Osteoblast (primary cell): ENCODE measurements around the gene ZNF585A. TPM values are rescaled to one million over a fixed set of nuclear protein-coding genes. Genes with fewer than 3 reads are reported as not detected.

Experiments
- DNase-seq: peaks from one replicate; pipeline ENCODE4 v3.0.0; 2011; ENCODE audit warnings: low spot score, mixed read lengths; ENCODE audit not compliant: insufficient read length; ENCODE audit errors: missing footprints
- H2AFZ ChIP-seq: 2 replicates; pipeline ENCODE4 v1.6.0; 2011; ENCODE audit warnings: mild to moderate bottlenecking, low read length
- H3K27ac ChIP-seq: 2 replicates; pipeline ENCODE4 v1.5.1; 2011; ENCODE audit warnings: mild to moderate bottlenecking, low read depth, low read length, moderate library complexity
- H3K27me3 ChIP-seq: 2 replicates; pipeline ENCODE4 v1.6.0; 2012; ENCODE audit warnings: mild to moderate bottlenecking, control low read depth, inconsistent platforms, low read length, moderate library complexity; ENCODE audit not compliant: insufficient read depth
- H3K36me3 ChIP-seq: 2 replicates; pipeline ENCODE4 v1.5.1; 2011; ENCODE audit warnings: mild to moderate bottlenecking, low read length, control low read depth, moderate library complexity; ENCODE audit not compliant: insufficient read depth
- H3K4me1 ChIP-seq: 2 replicates; pipeline ENCODE4 v1.5.1; 2011; ENCODE audit warnings: mild to moderate bottlenecking, low read length, control low read depth, moderate library complexity; ENCODE audit not compliant: insufficient read depth
- H3K4me2 ChIP-seq: 2 replicates; pipeline ENCODE4 v1.6.0; 2011; ENCODE audit warnings: mild to moderate bottlenecking, low read length; ENCODE audit not compliant: insufficient read depth
- H3K4me3 ChIP-seq: fragments of 200-600 bp; sonication (generic); 3 replicates; pipeline ENCODE4 v1.5.1; 2012; ENCODE audit warnings: mild to moderate bottlenecking, low read length, inconsistent platforms; ENCODE audit not compliant: insufficient read depth
- H3K79me2 ChIP-seq: 2 replicates; pipeline ENCODE4 v1.6.0; 2012; ENCODE audit warnings: mild to moderate bottlenecking, low read length, control low read depth, inconsistent platforms; ENCODE audit not compliant: insufficient read depth
- H3K9me3 ChIP-seq: 2 replicates; pipeline ENCODE4 v1.5.1; 2011; ENCODE audit warnings: low read depth, low read length, control low read depth
- H4K20me1 ChIP-seq: 2 replicates; pipeline ENCODE4 v1.6.0; 2012; ENCODE audit warnings: mild to moderate bottlenecking, low read length, control low read depth; ENCODE audit not compliant: insufficient read depth
- total RNA-seq: library from RNA; depleted of rRNA; stranded (reverse); fragments of >200 nt; gene quantifications from 2 replicates; pipeline ENCODE4 v1.2.3, GENCODE V29; 2012
- TF ChIP-seq, protein P1 (sequence below): IDR thresholded peaks from 2 replicates; pipeline ENCODE4 v1.5.1; 2011; ENCODE audit warnings: mild to moderate bottlenecking, low read depth, low read length, moderate library complexity; ENCODE audit errors: extremely low read depth

ZNF585A gene
- total RNA-seq, 1 donor, result 9.8 TPM

DNA sequence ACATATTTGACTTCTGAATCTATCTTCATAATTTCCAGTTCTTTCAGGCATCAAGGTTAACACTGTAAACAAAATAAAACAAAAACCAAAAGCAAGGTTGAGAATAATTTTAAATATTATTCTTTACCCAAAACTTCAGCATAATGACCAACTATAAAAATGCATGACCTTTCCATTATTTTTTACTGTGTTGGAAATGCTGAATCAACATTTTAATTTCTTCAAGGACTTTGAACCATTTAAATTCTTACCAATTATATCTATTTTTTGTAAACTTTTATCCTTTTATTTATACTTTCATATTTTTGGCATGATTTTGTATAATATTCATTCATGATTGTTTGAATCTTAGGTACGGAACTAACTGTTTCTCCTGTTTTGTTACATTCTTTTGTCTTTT lies 6.9 kb downstream of the ZNF585A start:
- TF ChIP-seq, protein P1, sequence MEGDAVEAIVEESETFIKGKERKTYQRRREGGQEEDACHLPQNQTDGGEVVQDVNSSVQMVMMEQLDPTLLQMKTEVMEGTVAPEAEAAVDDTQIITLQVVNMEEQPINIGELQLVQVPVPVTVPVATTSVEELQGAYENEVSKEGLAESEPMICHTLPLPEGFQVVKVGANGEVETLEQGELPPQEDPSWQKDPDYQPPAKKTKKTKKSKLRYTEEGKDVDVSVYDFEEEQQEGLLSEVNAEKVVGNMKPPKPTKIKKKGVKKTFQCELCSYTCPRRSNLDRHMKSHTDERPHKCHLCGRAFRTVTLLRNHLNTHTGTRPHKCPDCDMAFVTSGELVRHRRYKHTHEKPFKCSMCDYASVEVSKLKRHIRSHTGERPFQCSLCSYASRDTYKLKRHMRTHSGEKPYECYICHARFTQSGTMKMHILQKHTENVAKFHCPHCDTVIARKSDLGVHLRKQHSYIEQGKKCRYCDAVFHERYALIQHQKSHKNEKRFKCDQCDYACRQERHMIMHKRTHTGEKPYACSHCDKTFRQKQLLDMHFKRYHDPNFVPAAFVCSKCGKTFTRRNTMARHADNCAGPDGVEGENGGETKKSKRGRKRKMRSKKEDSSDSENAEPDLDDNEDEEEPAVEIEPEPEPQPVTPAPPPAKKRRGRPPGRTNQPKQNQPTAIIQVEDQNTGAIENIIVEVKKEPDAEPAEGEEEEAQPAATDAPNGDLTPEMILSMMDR, result no peak
- H3K27me3 ChIP-seq, result no peaks in the 10 kb centered on the region
- no peak overlapping the region for H3K4me3 ChIP-seq
- H3K4me1 ChIP-seq, result no peaks in the 10 kb centered on the region
- H3K27ac ChIP-seq, result no peak overlapping the region
- H2AFZ ChIP-seq, result no peak overlapping the region
- no peak for DNase-seq
- no peaks in the 10 kb centered on the region for H4K20me1 ChIP-seq
- no peak overlapping the region for H3K4me2 ChIP-seq
- peaks cover 49% of the 10 kb centered on the region for H3K36me3 ChIP-seq
- H3K79me2 ChIP-seq, result no peaks in the 10 kb centered on the region
- H3K9me3 ChIP-seq, result peaks cover 1% of the 10 kb centered on the region

DNA sequence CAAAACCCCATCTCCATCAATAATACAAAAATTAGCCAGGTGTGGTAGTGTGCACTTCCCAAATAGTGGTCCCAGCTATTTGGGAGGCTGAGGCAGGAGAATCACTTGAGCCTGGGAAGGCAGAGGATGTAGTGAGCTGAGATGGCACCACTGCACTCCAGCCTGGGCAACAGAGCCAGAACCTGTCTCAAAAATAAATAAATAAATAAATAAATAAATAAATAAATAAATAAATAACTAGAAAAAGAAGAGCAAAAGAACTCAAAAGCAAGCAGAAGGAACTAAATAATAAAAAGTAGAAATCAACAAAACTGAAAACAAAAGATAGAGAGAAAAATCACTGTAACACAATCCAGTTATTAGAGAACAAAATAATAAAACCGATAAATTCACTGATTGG lies 12.3 kb downstream of the ZNF585A start:
- no peaks in the 10 kb centered on the region for H3K4me1 ChIP-seq
- H2AFZ ChIP-seq, result no peak overlapping the region
- no peak overlapping the region for H3K27ac ChIP-seq
- TF ChIP-seq, protein P1, result no peak
- no peak overlapping the region for H3K4me3 ChIP-seq
- H3K79me2 ChIP-seq, result no peaks in the 10 kb centered on the region
- H3K4me2 ChIP-seq, result no peak overlapping the region
- DNase-seq, result no peak
- H3K27me3 ChIP-seq, result no peaks in the 10 kb centered on the region
- H3K36me3 ChIP-seq, result peaks cover 28% of the 10 kb centered on the region
- peaks cover 10% of the 10 kb centered on the region for H3K9me3 ChIP-seq
- no peaks in the 10 kb centered on the region for H4K20me1 ChIP-seq

DNA sequence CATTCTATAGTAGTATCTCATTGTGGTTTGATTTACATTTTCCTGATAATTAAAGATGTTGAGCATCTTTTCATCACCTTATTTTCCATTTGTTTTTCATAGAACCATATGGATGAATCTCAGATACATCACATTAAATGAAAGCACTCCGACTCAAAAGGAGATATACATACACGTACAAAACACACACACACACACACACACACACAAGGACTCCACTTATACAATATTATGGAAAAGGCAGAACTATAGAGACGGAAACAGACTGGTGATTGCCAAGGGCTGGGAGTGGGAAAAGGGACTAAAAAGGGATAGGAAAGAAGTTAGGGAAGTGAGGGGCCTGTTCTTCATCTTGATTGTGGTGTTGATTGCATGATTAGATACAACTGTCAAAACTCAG lies 24.3 kb downstream of the ZNF585A start:
- TF ChIP-seq, protein P1, result no peak
- Histone ChIP-seq H3K79me2 (no peaks in the 10 kb centered on the region), H3K36me3 (no peaks in the 10 kb centered on the region), H3K4me2 (no peak overlapping the region), H4K20me1 (no peaks in the 10 kb centered on the region), H3K9me3 (peaks cover 37% of the 10 kb centered on the region), H2AFZ (no peak overlapping the region), H3K27ac (no peak overlapping the region), H3K4me3 (no peak overlapping the region), H3K4me1 (no peaks in the 10 kb centered on the region), H3K27me3 (no peaks in the 10 kb centered on the region)
- no peak for DNase-seq

DNA sequence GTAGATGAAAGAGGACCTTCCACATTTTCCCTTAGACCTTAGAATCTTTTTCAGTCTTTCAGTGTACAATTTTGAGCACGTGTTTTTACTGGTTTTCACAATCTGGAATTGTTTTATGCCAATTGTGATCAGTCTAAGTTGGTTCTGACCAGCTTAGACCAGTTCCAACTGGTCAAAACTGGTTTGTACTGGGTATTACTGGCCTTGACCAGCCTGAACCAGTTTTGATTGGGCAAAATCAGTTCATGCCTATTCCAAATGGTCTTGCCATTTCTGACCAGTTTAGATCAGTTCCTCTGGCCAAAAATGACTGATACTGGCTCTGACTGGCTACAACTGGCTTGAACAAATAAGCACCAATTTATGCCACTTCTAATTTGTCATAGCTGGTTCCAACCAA lies 36.4 kb downstream of the ZNF585A start:
- no peaks in the 10 kb centered on the region for H3K27me3 ChIP-seq
- no peaks in the 10 kb centered on the region for H3K36me3 ChIP-seq
- peaks cover 46% of the 10 kb centered on the region for H3K9me3 ChIP-seq
- H3K27ac ChIP-seq, result no peak overlapping the region
- no peak for DNase-seq
- no peaks in the 10 kb centered on the region for H4K20me1 ChIP-seq
- no peak overlapping the region for H3K4me2 ChIP-seq
- H3K79me2 ChIP-seq, result no peaks in the 10 kb centered on the region
- no peak overlapping the region for H3K4me3 ChIP-seq
- TF ChIP-seq, protein P1, result no peak
- no peaks in the 10 kb centered on the region for H3K4me1 ChIP-seq
- no peak overlapping the region for H2AFZ ChIP-seq
